DMS153 treated with DMSO at 0.1 percent for 48 hours (cell line): ENCODE results near the gene LRRC2.

Experiments used
- DNase-seq: peaks from one replicate; lab custom pipeline; 2025; ENCODE audit not compliant: unreplicated experiment; lab: John Stamatoyannopoulos, UW

LRRC2 gene

GRCh38 chr3:46482632-46483350, 83.3 kb downstream of the LRRC2 start:
- DNase-seq, result no peak

- DNase-seq, result no peak
Observed at GRCh38 chr3:46481636-46482035, 84.5 kb downstream of the LRRC2 start.

GRCh38 chr3:46480491-46481195, 85.5 kb downstream of the LRRC2 start:
- no peak for DNase-seq

DNA sequence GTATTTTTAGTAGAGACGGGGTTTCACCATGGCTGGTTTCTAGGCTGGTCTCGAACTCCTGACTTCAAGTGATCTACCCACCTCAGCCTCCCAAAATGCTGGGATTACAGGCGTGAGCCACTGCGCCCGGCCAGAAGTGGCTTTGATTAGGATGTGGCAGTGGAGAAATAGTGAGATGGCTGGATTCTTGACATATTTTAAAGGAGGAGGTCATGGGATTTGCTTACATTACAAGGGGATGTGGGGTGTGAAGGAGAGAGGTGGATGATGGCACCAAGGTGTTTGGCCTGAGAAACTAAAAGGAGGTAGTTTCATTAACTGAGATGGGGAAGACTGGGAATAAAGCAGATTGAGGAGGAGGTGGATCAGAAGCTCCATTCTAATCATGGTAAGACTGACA, 86.4 kb downstream of the LRRC2 start:
- DNase-seq, result no peak

GRCh38 chr3:46479021-46479420, 87.1 kb downstream of the LRRC2 start:
- no peak for DNase-seq

- no peak for DNase-seq
Observed at GRCh38 chr3:46478341-46478740, 87.8 kb downstream of the LRRC2 start.

- DNase-seq, result no peak
Observed at GRCh38 chr3:46477756-46478155, 88.3 kb downstream of the LRRC2 start.

DNA sequence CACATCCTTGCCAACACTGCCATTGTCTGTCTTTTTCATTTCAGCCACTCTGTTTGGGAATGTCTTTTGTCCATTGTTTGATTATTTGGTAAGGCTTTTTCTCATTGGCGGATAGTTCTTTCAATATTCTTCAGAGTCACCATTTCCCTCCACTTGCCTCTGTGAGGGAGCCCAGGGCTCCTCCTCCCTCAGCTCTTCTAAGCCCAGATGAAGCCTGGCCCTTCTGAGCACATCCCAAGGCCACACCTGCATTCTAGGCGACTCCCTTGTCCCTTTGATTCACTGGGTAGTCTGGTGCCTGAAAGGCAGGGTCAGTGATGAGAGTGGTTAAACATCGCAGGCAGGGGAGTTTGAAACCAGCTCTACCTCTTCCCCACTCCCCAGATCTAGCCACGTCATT, 89.0 kb downstream of the LRRC2 start:
- no peak for DNase-seq

DNA sequence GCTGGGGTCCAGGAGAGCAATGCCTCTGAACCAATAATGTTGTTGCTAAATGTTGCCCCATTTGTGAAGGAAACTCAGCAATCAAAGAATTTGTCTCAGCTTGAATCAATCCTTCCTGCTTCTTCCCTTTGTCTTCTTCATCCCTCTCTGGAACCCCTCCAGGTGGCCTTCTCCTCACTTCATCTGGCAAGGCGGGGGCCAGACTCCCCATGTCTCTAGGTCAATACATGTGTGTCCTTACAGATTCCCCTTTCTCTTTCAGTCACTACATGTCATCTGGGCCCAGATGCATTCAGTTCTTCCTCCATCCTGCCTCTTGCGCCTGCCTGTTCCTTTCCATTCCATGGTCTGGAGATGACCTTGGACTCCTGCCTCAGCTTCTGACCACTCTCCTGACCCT, 93.4 kb downstream of the LRRC2 start:
- no peak for DNase-seq

DNA sequence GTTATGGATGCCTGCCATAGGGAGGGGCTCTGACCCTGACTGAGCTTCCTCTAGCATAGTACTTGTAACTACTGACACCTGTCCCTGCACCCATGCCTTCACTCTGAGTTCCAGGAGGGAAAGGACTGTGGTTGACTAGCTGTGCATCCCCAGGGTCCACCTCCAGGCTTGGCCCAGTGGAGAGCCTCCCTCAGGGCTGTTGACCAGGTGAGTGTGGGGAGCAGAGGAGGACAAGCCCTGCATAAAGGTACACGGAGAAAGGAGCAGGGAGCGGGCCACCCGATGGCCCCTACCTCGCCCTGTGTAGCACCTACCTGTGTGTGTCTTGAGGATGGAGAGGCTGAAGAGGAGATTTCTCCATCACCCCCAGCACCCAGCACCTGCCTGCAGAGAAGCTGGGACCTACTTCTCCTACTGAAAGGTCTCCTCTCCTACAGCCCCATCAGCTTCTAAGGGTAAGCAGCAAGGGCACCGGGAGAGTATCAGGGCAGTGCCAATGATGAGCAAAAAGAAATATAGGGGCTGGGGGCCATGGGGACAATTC, 94.7 kb downstream of the LRRC2 start:
- DNase-seq, result no peak

DNA sequence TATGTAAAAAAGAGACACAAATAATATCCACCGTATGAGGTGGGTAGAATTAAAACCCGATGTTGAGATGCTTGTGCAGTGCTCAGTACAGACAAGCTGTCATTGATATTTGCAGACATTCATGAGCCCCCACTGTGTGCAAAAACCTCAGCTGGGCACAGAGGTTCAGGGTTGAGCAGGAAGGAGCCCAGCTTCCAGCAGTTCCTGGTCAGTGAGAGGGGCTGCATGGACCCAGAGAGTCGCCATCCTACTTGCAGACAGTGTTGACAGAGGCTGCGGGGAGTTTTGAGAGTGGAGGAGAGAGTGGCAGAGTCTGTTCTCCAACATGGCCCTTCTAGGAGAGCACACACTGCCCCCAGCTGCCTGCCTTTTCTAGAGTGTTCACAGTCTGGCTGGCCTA, 95.3 kb downstream of the LRRC2 start:
- DNase-seq, result no peak

GRCh38 chr3:46469680-46470357, 96.3 kb downstream of the LRRC2 start:
- DNase-seq, result no peak

GRCh38 chr3:46468753-46469600, 97.1 kb downstream of the LRRC2 start:
- no peak for DNase-seq

GRCh38 chr3:46467562-46467961, 98.5 kb downstream of the LRRC2 start:
- DNase-seq, result no peak

DNA sequence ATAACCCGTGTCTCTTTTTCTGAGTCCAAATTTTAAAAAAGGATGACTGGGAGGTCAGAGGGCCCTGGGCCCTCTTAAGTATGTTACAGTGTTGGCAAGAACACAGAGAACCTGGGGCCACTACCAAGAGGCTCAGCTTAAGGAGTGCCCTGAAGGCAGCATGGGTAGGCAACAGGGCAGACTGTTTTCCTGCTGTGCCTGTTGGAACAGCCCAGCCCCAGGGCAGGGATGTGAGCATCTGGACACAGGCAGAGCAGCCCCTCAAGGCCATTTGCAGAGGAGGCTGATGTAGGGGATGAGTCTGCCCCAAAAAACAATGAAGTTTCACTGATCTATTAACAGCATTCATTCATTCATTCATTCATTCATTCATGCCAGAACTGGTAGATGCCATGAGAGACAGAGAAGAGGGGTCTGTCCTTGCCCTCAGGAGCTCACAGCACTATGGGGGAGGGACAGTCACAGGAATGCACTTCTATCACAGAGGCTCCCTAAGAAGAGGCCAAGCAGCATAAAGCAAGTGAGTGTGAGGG, 99.2 kb downstream of the LRRC2 start:
- DNase-seq, result no peak

DNA sequence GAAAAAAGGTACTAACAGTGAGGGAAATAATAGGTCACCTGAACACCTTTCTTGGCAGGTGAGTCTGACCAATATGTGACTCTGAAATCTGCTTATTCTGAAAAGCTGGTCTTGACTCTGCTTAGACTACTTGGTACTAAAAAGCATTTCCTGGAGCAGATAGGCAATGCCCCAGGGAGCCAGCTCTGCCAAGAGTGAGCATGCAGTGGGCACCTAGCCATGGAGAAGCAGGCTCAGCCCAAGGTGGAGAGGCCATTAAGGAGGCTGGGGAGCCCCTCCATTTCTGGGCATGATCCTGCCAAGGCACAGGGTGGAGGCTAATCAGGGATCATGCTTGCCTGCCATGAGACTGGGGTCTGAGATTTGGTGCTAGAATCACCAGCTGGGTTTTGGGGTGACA, 99.8 kb downstream of the LRRC2 start:
- DNase-seq, result no peak
